D721Med (cell line): ENCODE measurements around the gene PATL1.
A peak's percentile ranks its signal among the peaks of the same experiment; 100 is the strongest.

ENCODE experiments used
- DNase-seq: peaks from one replicate; pipeline ENCODE4 v3.0.0; 2011; ENCODE audit warnings: low spot score; ENCODE audit not compliant: insufficient read length
- FAIRE-seq: peaks from 2 replicates; lab custom pipeline; 2011; peaks lifted over from hg19 to GRCh38; lab: Jason Lieb, UNC
- CTCF ChIP-seq: IDR thresholded peaks from 2 replicates; pipeline ENCODE4 v1.5.1; 2012; ENCODE audit warnings: mild to moderate bottlenecking, control low read depth; ENCODE audit not compliant: insufficient read depth; ENCODE audit errors: missing control alignments

Gene PATL1, protein sequence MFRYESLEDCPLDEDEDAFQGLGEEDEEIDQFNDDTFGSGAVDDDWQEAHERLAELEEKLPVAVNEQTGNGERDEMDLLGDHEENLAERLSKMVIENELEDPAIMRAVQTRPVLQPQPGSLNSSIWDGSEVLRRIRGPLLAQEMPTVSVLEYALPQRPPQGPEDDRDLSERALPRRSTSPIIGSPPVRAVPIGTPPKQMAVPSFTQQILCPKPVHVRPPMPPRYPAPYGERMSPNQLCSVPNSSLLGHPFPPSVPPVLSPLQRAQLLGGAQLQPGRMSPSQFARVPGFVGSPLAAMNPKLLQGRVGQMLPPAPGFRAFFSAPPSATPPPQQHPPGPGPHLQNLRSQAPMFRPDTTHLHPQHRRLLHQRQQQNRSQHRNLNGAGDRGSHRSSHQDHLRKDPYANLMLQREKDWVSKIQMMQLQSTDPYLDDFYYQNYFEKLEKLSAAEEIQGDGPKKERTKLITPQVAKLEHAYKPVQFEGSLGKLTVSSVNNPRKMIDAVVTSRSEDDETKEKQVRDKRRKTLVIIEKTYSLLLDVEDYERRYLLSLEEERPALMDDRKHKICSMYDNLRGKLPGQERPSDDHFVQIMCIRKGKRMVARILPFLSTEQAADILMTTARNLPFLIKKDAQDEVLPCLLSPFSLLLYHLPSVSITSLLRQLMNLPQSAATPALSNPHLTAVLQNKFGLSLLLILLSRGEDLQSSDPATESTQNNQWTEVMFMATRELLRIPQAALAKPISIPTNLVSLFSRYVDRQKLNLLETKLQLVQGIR

DNA sequence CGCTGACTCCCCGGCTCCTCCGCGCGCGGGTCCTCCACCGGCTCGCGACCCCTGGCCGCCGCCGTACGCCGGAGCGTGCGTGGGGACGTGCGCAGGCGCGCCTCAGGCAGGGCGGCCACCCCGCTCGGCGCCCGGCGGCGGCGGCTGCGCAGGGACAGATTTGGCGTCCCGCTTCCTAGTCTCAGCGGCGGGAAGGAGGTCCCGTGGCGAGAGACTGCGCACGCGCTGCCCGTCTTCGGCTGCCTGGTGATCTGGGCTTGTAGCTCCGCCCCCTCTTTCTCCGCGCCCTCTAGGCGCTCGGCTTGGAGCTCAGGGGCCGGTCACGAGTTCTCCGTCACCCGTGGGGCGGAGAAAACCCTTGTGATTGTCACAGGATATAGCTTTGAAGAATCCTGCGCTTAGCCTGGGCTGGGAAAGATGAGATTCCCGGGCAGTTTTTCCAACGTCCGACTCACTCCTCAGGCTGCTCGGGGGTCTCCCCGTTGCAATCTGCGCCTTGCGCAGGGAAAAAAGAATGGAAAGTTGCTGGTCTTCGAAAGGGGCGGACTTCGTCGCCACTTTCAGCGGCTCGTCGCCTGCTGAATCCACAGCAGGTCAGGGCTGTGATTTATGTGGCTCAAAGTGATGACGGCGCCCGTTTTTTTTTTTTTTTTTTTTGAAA, at the start of gene PATL1:
PATL1 (minus strand) TSS at position 88 of the 661 bp plus-strand sequence. CDS start 142 bp downstream, outside the sequence.
- TF ChIP-seq CTCF, result no peak
- FAIRE-seq (no peak), DNase-seq (peak; percentile 87)

- peak; percentile 72 for FAIRE-seq
Measured at GRCh38 chr11:59716051-59716450, 47.2 kb upstream of the PATL1 start.

DNA sequence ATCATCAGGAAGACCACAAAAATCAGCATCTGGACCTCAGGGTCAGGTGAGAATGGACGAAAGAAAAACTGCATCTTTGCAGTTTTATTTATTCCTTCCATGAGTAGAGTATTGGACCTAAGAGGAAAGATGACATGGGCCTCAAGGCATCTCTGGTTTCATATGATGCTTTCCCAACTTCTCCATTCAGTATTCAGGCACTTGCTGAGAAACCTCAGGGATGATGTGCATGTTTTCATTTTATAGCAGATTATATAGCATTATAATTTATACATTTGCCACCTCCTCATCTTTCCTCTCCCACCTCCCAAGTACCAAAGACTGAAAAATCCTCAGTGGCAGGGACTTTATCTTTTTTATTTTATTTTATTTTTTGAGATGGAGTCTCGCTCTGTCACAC, 44.9 kb upstream of the PATL1 start, which contains the start of gene OR10V1:
OR10V1 (minus strand) TSS at position 101 of the 400 bp plus-strand sequence; CDS start at position 101, 0 bp downstream.
- TF ChIP-seq CTCF, result no peak
- DNase-seq (no peak), FAIRE-seq (no peak)

More at GRCh38 chr11:59716051-59716450, 47.2 kb upstream of the PATL1 start:
- no peak for TF ChIP-seq CTCF
- peak; percentile 13 for DNase-seq

DNA sequence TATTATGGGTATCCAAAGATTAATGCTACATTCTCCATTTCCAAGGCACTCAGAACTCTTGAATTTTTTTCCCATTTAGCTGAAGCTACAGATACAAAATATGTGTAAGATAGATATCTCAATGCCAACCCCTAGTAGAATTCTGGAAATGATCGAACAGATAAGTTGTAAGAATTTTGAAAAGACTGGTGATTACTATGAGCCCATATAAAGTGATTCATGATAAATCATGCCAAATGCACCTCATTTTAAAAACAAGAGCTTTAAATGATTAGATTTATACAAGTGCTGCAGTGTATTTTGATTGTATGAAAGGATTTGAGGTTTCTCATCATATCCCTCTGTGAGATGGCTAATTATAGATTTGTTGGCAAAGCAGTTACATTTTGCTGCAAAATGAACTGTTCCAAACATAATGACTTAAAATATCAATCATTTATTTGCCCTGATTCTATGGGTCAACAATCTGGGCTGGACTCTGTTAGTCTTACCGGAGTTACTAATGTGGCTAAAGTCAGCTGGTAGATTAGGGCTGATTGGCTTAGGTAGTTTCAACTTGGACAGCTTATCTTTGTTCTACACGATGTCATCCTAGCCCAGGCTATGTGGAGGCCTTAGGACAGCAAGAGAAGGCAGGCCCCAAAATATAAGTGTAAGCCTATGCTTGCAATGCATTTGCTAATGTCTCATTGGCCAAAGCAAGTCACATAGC, 41.5 kb upstream of the PATL1 start:
- FAIRE-seq, result no peak
- TF ChIP-seq CTCF, result no peak
- no peak for DNase-seq

DNA sequence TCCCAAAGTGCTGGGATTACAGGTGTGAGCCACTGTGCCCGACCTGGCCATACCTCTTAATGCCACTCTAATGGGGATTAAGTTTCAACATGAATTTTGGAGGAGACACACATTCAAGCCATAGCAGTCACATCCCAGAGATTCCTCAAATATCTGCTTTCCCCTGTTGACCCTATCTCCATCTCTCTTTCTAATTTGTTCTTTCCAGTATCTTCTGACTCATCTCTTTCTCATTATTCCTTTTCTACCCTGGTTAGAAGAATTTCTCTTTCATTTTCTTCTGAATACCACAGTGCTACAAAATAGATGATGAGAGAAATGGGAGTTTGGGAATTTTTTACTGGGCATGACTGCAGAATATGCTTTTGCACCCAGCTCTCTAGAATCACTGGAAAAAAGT, 39.7 kb upstream of the PATL1 start:
- DNase-seq (no peak), FAIRE-seq (no peak)
- no peak for TF ChIP-seq CTCF

GRCh38 chr11:59707371-59707770, 38.5 kb upstream of the PATL1 start:
- FAIRE-seq (no peak), DNase-seq (no peak)
- no peak for TF ChIP-seq CTCF
